Measurements from ENCODE around the gene HLCS.

Gene HLCS

DNA sequence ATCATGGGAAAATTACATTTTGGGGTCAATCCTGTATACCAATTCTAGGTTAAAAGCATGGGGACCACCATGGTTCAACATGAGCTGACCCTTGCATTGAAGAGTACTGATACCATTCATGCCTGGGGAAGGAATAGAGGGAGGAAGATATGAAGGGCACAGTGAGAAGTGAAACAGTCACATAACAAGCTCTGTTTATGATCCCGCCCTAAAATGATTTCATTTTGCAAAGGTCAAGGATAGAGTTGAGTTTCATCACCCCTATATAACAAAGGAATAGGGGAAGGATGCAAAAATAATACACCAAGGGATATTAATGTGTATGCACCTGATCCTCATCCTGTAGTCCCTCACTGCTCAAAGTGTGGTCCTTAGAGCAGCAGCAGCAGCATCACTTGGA, 2.5 kb upstream of the HLCS start:
- no peak overlapping the region for H3K4me3 ChIP-seq (replicated peaks in 1 of 2; ENCODE audit: low read depth in 2 of 2, low read length in 2 of 2)
- TF ChIP-seq, protein P1, sequence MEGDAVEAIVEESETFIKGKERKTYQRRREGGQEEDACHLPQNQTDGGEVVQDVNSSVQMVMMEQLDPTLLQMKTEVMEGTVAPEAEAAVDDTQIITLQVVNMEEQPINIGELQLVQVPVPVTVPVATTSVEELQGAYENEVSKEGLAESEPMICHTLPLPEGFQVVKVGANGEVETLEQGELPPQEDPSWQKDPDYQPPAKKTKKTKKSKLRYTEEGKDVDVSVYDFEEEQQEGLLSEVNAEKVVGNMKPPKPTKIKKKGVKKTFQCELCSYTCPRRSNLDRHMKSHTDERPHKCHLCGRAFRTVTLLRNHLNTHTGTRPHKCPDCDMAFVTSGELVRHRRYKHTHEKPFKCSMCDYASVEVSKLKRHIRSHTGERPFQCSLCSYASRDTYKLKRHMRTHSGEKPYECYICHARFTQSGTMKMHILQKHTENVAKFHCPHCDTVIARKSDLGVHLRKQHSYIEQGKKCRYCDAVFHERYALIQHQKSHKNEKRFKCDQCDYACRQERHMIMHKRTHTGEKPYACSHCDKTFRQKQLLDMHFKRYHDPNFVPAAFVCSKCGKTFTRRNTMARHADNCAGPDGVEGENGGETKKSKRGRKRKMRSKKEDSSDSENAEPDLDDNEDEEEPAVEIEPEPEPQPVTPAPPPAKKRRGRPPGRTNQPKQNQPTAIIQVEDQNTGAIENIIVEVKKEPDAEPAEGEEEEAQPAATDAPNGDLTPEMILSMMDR (IDR thresholded peaks at IDR 0.05; ENCODE audit: low read depth, low read length): no peak
- no peak for DNase-seq (ENCODE audit: low read depth in 2 of 2)

- no peak for DNase-seq (ENCODE audit: low read depth in 2 of 2)
- H3K4me3 ChIP-seq (replicated peaks in 1 of 2; ENCODE audit: low read depth in 2 of 2, low read length in 2 of 2): no peak overlapping the region
- TF ChIP-seq, protein P1 (IDR thresholded peaks at IDR 0.05; ENCODE audit: low read depth, low read length): no peak
These were observed 1.9 kb upstream of the HLCS start for GRCh38 chr21:36968414-36968813.

DNA sequence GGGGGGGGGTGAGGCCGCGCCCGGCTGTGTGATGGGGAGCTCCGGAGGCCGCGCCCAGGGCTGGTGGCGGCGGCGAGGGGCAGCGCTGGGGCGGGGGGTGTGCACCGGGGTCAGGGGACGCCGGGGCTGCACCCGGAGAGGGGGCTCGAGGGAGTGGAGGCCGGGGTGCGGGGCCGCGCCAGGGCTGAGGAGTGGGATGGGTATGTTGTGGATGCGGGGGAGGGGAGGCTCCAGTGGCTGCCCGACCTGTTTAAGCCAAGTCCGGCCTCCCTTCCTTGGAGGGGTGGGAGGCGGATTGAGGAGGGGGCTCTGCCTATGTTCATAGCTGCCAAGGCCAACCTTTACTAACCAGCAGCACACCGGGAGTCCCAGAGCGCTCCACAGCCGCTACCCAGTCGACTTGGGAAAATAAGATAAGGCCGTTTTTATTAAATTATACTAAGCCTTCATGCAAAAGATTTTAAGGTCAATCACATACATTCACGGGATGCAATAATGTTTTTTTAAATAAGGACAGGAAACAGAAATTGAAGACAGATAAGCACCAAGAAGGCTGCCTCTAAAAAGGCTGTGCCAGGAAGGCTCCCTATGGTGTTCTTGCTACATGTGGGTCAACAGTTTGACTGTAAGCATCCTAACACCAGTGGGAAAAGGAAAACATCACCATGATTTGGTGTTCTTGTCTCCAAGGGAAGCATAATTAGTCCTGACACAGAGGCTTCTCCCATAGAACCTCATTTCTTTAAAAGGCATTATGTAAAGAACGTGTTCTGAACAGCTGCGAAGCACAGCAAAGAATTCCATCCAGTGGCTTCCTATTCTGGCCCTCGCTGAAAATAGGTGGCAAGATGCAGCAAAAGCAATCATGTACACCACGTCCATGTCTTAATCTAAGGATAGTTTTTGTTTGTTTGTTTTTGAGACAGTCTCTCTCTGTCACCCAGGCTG, 626 bp upstream of the HLCS start:
- peak overlapping the region; percentile 55 to 72 for H3K4me3 ChIP-seq (replicated peaks in 1 of 2; ENCODE audit: low read depth in 2 of 2, low read length in 2 of 2)
- TF ChIP-seq, protein P1 (IDR thresholded peaks at IDR 0.05; ENCODE audit: low read depth, low read length): no peak
- peak; percentile 25 to 37 for DNase-seq (ENCODE audit: low read depth in 2 of 2)

- H3K4me3 ChIP-seq (replicated peaks in 1 of 2; ENCODE audit: low read depth in 2 of 2, low read length in 2 of 2): peak overlapping the region; percentile 70 to 72
- TF ChIP-seq, protein P1 (IDR thresholded peaks at IDR 0.05; ENCODE audit: low read depth, low read length): no peak
- DNase-seq (ENCODE audit: low read depth in 2 of 2): no peak
These were observed 776 bp downstream of the HLCS start for GRCh38 chr21:36965720-36966065.

- DNase-seq (ENCODE audit: low read depth in 2 of 2): no peak
- TF ChIP-seq, protein P1 (IDR thresholded peaks at IDR 0.05; ENCODE audit: low read depth, low read length): no peak
- H3K4me3 ChIP-seq (replicated peaks in 1 of 2; ENCODE audit: low read depth in 2 of 2, low read length in 2 of 2): peak overlapping the region in 1 of 2 donors; percentile 72
These were observed 1.4 kb downstream of the HLCS start for GRCh38 chr21:36964827-36965719.

DNA sequence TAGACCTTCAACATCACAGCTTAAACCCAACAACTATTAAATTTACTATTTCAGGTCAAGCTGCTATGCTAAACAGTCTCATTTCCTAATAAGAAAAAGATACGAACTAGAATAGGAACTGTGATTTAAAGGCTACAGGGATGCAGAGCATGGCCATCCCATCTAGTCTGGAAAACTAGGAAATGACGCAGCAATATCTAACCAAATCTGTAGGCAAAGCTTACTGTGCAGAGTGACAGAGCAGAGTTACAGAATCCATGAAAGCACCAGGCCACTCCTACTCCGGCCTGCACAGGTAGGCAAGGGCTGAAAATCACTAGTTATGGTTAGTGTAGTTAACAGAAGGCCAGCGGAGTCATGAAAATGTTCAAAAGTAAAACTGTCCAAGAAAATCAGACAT, 2.1 kb downstream of the HLCS start:
- TF ChIP-seq, protein P1 (IDR thresholded peaks at IDR 0.05; ENCODE audit: low read depth, low read length): no peak
- no peak for DNase-seq (ENCODE audit: low read depth in 2 of 2)
- no peak overlapping the region for H3K4me3 ChIP-seq (replicated peaks in 1 of 2; ENCODE audit: low read depth in 2 of 2, low read length in 2 of 2)

All from cardiac fibroblast (primary cell).